Measurements from ENCODE around the gene RNF144A. TPM values are rescaled to one million over a fixed set of nuclear protein-coding genes. Genes with fewer than 3 reads are reported as not detected.
A peak's percentile ranks its signal among the peaks of the same experiment; 100 is the strongest.

The RNF144A gene
- total RNA-seq, 1 experiment from 2014 or later, result 0.21 TPM

DNA sequence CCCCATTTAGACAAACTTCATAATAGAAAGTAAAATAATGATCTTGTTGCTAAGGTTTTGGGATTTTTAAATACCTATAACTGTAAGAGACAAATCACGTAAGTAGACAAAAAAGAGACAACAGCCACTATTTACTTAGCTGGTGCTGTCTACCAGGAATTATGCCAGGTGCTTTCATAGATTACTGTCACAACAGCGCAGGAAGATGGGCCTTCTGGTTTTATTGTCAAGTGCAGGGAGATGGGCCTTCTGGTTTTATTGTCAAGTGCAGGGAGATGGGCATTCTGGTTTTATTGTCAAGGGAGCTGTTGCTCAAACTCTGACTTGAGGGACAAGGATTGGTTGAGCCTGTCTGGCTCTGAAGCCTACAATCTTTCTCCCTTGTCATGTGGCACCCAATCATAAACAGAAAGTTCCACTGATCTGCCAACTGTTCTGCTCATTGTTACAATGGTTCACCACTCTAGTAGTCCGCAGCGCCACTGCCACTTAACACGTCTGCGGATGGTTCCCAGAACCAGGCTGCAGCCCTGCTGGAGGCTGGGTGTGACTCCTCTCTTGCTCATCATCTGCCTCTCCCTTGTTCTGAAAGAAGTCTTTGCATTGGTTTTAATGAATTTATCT, 95.0 kb downstream of the RNF144A start:
- TF ChIP-seq CTCF (IDR thresholded peaks at IDR 0.05; ENCODE audit: unreplicated experiment), result no peak
- H3K27ac Mint-ChIP-seq (ENCODE audit: low read depth, unreplicated experiment), result no peak overlapping the region
- H3K9me3 Mint-ChIP-seq (ENCODE audit: unreplicated experiment), result no peaks in the 10 kb centered on the region
- ChIA-PET CTCF (interaction anchor here (0.6 to 2.8 kb wide), 7 partner anchors 33 to 140 kb away, joined by 3 to 10 read pairs (median 3); no protein-coding TSS in a partner anchor), POLR2A (interaction anchor here (0.6 kb wide), 1 partner anchor 10 kb away, joined by 3 read pairs; no protein-coding TSS in a partner anchor)
- DNase-seq (ENCODE audit: unreplicated experiment), result peak; percentile 70
- H3K4me3 Mint-ChIP-seq (ENCODE audit: unreplicated experiment), result no peak overlapping the region
- no TSS peak for BruUV-seq (replicated peaks)
- no peaks in the 10 kb centered on the region for H3K36me3 Mint-ChIP-seq (ENCODE audit: insufficient read depth, unreplicated experiment)
- H3K4me1 Mint-ChIP-seq (ENCODE audit: insufficient read depth, unreplicated experiment), result peaks cover 18% of the 10 kb centered on the region
- H3K27me3 Mint-ChIP-seq (ENCODE audit: insufficient read depth, unreplicated experiment), result peaks cover 29% of the 10 kb centered on the region
- intact Hi-C loops (cut with micrococcal nuclease), result no loop called here

GRCh38 chr2:7013471-7014160, 96.4 kb downstream of the RNF144A start:
- no peak overlapping the region for H3K4me3 Mint-ChIP-seq (ENCODE audit: unreplicated experiment)
- no TSS peak for BruUV-seq (replicated peaks)
- H3K36me3 Mint-ChIP-seq (ENCODE audit: insufficient read depth, unreplicated experiment), result no peaks in the 10 kb centered on the region
- no peak overlapping the region for H3K27ac Mint-ChIP-seq (ENCODE audit: low read depth, unreplicated experiment)
- peaks cover 15% of the 10 kb centered on the region for H3K4me1 Mint-ChIP-seq (ENCODE audit: insufficient read depth, unreplicated experiment)
- TF ChIP-seq CTCF (IDR thresholded peaks at IDR 0.05; ENCODE audit: unreplicated experiment), result no peak
- intact Hi-C loops (cut with micrococcal nuclease), result no loop called here
- DNase-seq (ENCODE audit: unreplicated experiment), result no peak
- H3K9me3 Mint-ChIP-seq (ENCODE audit: unreplicated experiment), result no peaks in the 10 kb centered on the region
- peaks cover 34% of the 10 kb centered on the region for H3K27me3 Mint-ChIP-seq (ENCODE audit: insufficient read depth, unreplicated experiment)
- POLR2A ChIA-PET, result interaction anchor here (0.5 kb wide), 1 partner anchor 22 kb away, joined by 3 read pairs; no protein-coding TSS in a partner anchor
- CTCF ChIA-PET, result interaction anchor here (0.6 to 2.8 kb wide), 9 partner anchors 9 to 359 kb away, joined by 3 to 10 read pairs (median 4); no protein-coding TSS in a partner anchor

- peak; percentile 49 for DNase-seq (ENCODE audit: unreplicated experiment)
- intact Hi-C loops (cut with micrococcal nuclease), result no loop called here
- Mint-ChIP-seq H3K9me3 (ENCODE audit: unreplicated experiment) (no peaks in the 10 kb centered on the region), H3K36me3 (ENCODE audit: insufficient read depth, unreplicated experiment) (no peaks in the 10 kb centered on the region), H3K27ac (ENCODE audit: low read depth, unreplicated experiment) (no peak overlapping the region), H3K4me3 (ENCODE audit: unreplicated experiment) (no peak overlapping the region), H3K4me1 (ENCODE audit: insufficient read depth, unreplicated experiment) (peaks cover 14% of the 10 kb centered on the region), H3K27me3 (ENCODE audit: insufficient read depth, unreplicated experiment) (peaks cover 35% of the 10 kb centered on the region)
- no peak for TF ChIP-seq CTCF (IDR thresholded peaks at IDR 0.05; ENCODE audit: unreplicated experiment)
- POLR2A ChIA-PET, result interaction anchor here (0.6 kb wide), 1 partner anchor 733 kb away, joined by 3 read pairs; no protein-coding TSS in a partner anchor
- CTCF ChIA-PET, result interaction anchor here (0.6 to 2.3 kb wide), 10 partner anchors 9 to 1683 kb away, joined by 3 to 7 read pairs (median 3); no protein-coding TSS in a partner anchor
- no TSS peak for BruUV-seq (replicated peaks)
These were observed 97.0 kb downstream of the RNF144A start for GRCh38 chr2:7014174-7014640.

Data from MCF 10A (cell line).